ENCODE data around the gene WDFY1. TPM values are rescaled to one million over a fixed set of nuclear protein-coding genes. Genes with fewer than 3 reads are reported as not detected.
"Not testable (repeated sequence)": the region's sequence is repeated elsewhere in the genome, so short reads cannot be mapped to it uniquely, and the experiment has no call there.

WDFY1 gene
- total RNA-seq, 4 donors from 2014 or later: 33.1 to 61.8 (median 50.4) TPM

DNA sequence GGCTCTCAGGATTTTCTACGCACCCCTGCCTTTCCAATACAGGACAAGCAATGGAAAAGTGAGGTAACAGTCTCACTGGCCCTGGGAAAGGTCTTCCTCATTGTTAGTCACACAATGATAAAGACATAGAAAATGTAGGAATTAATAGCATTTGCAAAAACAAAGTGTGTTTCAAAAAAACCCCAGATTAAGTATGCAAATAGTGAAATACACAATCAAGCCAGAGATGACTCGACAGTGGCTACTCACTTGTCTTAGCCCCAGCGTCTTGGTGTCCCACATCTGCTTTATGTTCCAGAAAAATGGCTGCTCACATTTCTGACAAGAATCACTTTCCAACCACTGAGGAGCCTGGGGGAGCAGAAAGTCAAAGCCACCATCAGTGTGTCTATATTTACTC, 60.7 kb downstream of the WDFY1 start:
- no peak for DNase-seq (ENCODE audit: low spot score in 2 of 2)
- H3K27ac ChIP-seq: no peak overlapping the region
- H3K9me3 ChIP-seq: no peaks in the 10 kb centered on the region
- 81 to 86% methylated on average over 3 of the region's 3 CpGs for WGBS, 2 donors
- H3K36me3 ChIP-seq: peaks cover 2 to 64% (median 14%) of the 10 kb centered on the region in 3 donors
- H3K27me3 ChIP-seq: no peaks in the 10 kb centered on the region
- TF ChIP-seq POLR2A (IDR thresholded peaks at IDR 0.05) (no peak), EP300 (IDR thresholded peaks at IDR 0.05) (no peak)
- TF ChIP-seq, protein P1, sequence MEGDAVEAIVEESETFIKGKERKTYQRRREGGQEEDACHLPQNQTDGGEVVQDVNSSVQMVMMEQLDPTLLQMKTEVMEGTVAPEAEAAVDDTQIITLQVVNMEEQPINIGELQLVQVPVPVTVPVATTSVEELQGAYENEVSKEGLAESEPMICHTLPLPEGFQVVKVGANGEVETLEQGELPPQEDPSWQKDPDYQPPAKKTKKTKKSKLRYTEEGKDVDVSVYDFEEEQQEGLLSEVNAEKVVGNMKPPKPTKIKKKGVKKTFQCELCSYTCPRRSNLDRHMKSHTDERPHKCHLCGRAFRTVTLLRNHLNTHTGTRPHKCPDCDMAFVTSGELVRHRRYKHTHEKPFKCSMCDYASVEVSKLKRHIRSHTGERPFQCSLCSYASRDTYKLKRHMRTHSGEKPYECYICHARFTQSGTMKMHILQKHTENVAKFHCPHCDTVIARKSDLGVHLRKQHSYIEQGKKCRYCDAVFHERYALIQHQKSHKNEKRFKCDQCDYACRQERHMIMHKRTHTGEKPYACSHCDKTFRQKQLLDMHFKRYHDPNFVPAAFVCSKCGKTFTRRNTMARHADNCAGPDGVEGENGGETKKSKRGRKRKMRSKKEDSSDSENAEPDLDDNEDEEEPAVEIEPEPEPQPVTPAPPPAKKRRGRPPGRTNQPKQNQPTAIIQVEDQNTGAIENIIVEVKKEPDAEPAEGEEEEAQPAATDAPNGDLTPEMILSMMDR (IDR thresholded peaks at IDR 0.05): no peak
- H3K4me1 ChIP-seq: peaks cover 0 to 9% (median 3%) of the 10 kb centered on the region in 4 donors
- no peak overlapping the region for H3K4me3 ChIP-seq

DNA sequence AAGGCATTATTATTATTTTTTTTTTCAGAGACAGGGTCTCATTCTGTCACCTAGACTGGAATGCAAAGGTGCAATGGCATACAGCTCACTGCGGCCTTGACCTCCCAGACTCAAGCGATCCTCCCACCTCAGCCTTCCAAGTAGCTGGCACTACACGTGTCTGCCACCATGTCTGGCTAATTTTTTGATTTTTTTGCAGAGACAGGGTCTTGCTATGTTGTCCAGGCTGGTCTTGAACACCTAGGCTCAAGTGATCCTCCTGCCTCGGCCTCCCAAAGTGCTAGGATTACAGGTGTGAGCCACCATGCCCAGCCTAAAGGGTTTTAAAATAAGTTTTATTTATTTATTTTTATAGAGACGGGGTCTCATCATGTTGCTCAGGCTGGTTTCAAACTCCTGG, 62.4 kb downstream of the WDFY1 start:
- TF ChIP-seq POLR2A (IDR thresholded peaks at IDR 0.05): no peak
- TF ChIP-seq, protein P1 (IDR thresholded peaks at IDR 0.05): no peak
- no peak for TF ChIP-seq EP300 (IDR thresholded peaks at IDR 0.05)
- 90 to 99% methylated on average over 5 of the region's 5 CpGs for WGBS, 2 donors
- no peak for DNase-seq (ENCODE audit: low spot score in 2 of 2)
- Histone ChIP-seq H3K9me3 (no peaks in the 10 kb centered on the region), H3K4me1 (peaks cover 0 to 5% (median 2%) of the 10 kb centered on the region in 4 donors), H3K27me3 (no peaks in the 10 kb centered on the region), H3K36me3 (peaks cover 8 to 81% (median 14%) of the 10 kb centered on the region in 3 donors), H3K27ac (no peak overlapping the region), H3K4me3 (no peak overlapping the region)

DNA sequence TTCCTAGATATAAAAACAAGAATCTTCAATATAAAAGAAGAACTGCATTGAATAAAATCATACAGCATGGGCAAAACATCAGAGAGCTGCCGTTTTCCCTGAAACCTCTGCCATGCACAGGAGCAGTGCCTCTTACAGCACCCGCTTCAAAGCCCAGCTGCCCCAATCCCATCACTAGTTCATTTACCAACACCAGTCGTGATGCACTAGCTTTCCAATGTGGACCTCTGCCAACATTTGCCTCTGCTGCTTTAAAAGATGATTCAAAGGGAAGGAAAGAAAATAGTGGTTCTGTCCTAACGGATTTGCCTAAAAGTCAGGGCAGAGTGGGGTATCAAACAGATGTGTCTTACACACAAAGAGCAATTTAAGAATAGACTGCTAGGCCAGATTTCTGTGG, 64.3 kb downstream of the WDFY1 start:
- TF ChIP-seq POLR2A (IDR thresholded peaks at IDR 0.05): no peak
- no peak for TF ChIP-seq EP300 (IDR thresholded peaks at IDR 0.05)
- 62% methylated on average over 4 of the region's 4 CpGs for WGBS, 2 donors
- peaks cover 8 to 93% (median 14%) of the 10 kb centered on the region in 3 donors for H3K36me3 ChIP-seq

DNA sequence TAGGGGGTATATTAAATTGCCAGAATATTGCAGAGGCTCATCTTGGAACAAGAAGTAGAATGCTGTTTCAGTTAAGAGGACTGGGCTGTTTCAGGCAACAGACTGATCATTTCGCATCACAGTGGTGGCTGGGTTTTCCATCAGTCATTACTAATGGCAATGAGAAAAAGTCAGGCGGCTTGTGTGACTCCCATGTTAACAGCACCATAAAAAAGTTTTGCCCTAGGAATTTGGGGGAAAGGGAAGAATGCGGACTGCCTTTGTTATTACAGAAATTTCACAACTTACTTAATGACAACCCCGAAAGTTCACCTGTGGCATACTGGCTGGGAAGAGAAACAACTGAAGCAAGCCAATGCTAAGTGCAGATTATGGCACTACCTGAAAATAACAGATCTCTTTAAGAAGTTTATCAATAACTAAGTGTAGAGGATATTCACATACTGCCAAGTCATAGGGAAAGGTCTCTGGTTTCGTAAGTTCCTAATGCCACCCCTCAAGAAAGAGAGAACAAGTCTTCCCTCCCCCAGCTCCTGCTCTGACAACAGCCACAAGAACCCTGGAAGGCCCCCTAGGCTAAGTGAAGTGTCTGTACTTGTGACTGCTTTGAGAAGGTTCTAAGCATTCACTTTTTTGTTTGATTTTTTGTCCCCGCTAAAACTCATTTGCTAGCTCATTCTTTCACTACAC, 67.3 kb downstream of the WDFY1 start:
- H3K36me3 ChIP-seq: peaks cover 6 to 91% (median 14%) of the 10 kb centered on the region in 3 donors
- no peaks in the 10 kb centered on the region for H3K27me3 ChIP-seq
- TF ChIP-seq, protein P1 (IDR thresholded peaks at IDR 0.05): no peak
- no peak for DNase-seq (ENCODE audit: low spot score in 2 of 2)
- 89 to 90% methylated on average over 6 of the region's 6 CpGs for WGBS, 2 donors
- no peak overlapping the region for H3K4me3 ChIP-seq
- H3K9me3 ChIP-seq: no peaks in the 10 kb centered on the region
- H3K27ac ChIP-seq: peak overlapping the region in 1 of 4 donors; percentile 21
- no peaks in the 10 kb centered on the region for H3K4me1 ChIP-seq

More for the DNA sequence above, 64.3 kb downstream of the WDFY1 start:
- H3K4me3 ChIP-seq: no peak overlapping the region
- H3K27ac ChIP-seq: no peak overlapping the region
- DNase-seq (ENCODE audit: low spot score in 2 of 2): no peak
- no peaks in the 10 kb centered on the region for H3K4me1 ChIP-seq
- H3K9me3 ChIP-seq: no peaks in the 10 kb centered on the region
- H3K27me3 ChIP-seq: no peaks in the 10 kb centered on the region

DNA sequence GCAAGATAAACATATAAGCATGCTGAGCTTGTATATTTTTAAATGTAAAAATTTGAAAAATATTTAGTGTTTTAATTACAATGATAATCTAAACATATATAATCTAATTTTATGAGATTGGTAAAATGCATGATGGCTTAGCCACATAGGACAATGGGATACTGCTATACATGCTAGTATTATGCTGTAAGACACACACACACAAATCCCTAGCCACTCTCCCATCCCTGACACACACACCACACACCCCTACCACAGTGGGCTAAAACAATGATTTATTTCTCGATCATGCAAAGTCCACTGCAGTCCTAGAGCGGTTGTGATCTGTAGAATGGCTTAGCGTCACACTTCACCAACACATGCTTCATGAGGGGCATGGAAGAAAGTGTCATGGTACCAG, 71.5 kb downstream of the WDFY1 start:
- Histone ChIP-seq H3K4me3 (no peak overlapping the region), H3K27ac (no peak overlapping the region), H3K4me1 (no peaks in the 10 kb centered on the region), H3K36me3 (peaks cover 0 to 93% (median 6%) of the 10 kb centered on the region in 3 donors), H3K9me3 (no peaks in the 10 kb centered on the region), H3K27me3 (no peaks in the 10 kb centered on the region)
- TF ChIP-seq POLR2A (IDR thresholded peaks at IDR 0.05) (no peak), EP300 (IDR thresholded peaks at IDR 0.05) (no peak)
- TF ChIP-seq, protein P1 (IDR thresholded peaks at IDR 0.05): no peak
- 94 to 98% methylated on average over 3 of the region's 3 CpGs for WGBS, 2 donors
- DNase-seq (ENCODE audit: low spot score in 2 of 2): no peak

DNA sequence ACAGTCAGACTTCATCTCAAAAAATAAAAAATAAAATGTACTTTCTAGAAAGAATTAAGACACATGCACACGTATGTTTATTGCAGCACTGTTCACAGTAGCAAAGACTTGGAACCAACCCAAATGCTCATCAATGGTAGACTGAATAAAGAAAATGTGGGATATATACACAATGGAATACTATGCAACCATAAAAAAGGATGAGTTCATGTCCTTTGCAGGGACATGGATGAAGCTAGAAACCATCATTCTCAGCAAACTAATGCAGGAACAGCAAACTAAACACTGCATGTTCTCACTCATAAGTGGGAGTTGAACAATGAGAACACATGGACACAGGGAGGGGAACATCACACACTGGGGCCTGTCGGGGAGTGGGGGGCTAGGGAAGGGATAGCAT, 72.4 kb downstream of the WDFY1 start:
- not testable (repeated sequence) for H3K27me3 ChIP-seq; DNase-seq (ENCODE audit: low spot score in 2 of 2); H3K4me1 ChIP-seq; H3K27ac ChIP-seq; H3K4me3 ChIP-seq; H3K9me3 ChIP-seq
- peaks cover 0 to 86% (median 0%) of the 10 kb centered on the region in 3 donors for H3K36me3 ChIP-seq
- 88 to 94% methylated on average over 2 of the region's 2 CpGs for whole genome bisulfite sequencing, 2 donors

DNA sequence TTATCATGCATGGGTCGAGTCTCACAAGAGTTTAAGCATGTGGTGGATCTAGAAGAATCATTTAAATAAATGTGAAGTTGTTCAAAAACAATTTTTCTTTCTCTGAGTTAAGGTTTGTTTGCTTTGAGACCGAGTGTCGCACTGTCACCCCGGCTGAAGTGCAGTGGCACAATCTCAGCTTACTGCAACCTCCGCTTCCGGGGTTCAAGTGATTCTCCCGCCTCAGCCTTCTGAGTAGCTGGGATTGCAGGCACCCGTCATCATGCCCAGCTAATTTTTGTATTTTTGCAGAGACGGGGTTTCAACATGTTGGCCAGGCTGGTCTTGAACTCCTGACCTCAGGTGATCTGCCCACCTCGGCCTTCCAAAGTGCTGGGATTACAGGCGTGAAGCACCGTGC, 73.5 kb downstream of the WDFY1 start:
- 89 to 94% methylated on average over 12 of the region's 12 CpGs for WGBS, 2 donors
- peaks cover 0 to 75% (median 0%) of the 10 kb centered on the region in 3 donors for H3K36me3 ChIP-seq
- not testable (repeated sequence) for H3K9me3 ChIP-seq; H3K27ac ChIP-seq; H3K4me1 ChIP-seq; H3K4me3 ChIP-seq; DNase-seq (ENCODE audit: low spot score in 2 of 2); H3K27me3 ChIP-seq
